ENCODE data around the gene GIT1.

Gene GIT1

DNA sequence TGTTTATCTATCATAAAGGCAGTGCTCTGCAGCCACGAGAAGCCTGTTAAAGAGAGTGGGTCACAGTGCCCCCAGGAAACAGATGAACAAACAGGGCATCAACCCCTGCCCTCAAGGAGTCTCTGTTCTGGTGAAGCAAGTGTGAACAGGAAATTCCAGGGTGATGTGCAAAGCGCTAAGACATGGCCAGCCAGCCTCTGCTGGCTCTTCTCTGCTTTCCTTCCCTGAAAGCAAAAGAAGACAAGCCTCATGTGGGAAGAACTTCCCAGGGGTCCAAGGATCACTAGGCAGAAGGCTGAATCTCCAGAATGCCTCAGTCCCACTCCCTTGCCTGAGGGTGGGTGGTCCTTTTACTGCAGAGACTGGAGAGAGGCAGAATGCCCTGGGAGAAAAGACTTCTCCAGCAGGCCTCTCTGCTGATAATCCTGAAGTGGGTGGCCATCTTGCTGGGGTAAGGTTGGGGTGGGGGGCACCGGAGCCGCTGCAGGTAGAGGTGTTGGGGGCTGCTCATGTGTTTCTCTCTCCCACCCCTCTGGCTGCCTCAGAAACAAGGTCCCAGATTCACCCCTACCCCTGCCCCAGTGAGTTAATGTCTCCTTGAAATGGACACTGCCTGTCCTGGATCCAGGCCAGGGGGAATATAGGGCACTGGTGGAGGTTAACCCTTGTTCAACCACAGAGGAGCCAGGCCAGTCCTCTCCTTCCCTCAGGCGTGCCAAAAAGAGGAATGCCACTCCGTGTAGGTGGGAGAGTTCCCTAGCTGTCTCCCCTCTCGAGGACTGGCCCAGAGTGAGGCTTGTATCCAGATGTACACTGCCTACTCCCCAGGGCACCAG, 5.9 kb upstream of the GIT1 start:
- peaks cover 6% of the 10 kb centered on the region for H3K36me3 Mint-ChIP-seq (ENCODE audit: insufficient read depth)
- no peak for ATAC-seq (replicated peaks)
- H3K4me3 Mint-ChIP-seq: no peak overlapping the region
- H3K9me3 Mint-ChIP-seq: no peaks in the 10 kb centered on the region
- DNase-seq: no peak
- H3K27ac Mint-ChIP-seq: no peak overlapping the region
- peaks cover 7 to 25% of the 10 kb centered on the region in 2 donors for H3K4me1 Mint-ChIP-seq (ENCODE audit: low read depth in 2 of 2)
- H3K27me3 Mint-ChIP-seq: no peaks in the 10 kb centered on the region

DNA sequence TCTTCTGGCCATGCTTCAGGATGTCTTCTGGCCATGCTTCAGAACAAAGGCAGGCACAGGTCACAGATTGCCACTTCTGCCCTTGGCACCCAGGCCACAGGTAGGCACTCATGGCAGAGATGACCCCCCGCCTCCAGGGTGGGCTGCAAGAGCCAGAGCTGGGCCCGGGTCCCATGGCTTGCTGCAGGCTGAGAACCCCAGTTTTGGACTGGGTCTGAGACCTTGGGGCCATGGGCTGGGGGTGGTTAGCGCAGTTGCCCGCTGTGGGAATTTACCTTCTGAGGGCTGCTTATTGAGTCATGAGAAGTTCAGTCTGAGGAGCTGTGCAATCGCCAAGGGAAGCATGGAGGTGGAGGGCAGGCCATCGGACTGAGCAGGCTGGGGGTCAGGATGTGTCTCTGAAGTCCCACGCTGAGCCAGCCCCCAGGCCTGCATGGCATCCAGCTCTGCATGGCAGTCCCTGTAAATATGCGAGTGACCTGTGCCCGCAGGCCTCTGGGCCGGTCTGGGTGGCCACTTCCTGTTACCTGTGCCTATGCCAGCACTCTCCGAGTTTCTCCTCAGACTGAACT, 5.2 kb upstream of the GIT1 start:
- Mint-ChIP-seq H3K36me3 (ENCODE audit: insufficient read depth) (peaks cover under 1% of the 10 kb centered on the region), H3K4me3 (peak overlapping the region; percentile 65 to 74), H3K9me3 (no peaks in the 10 kb centered on the region), H3K27me3 (no peaks in the 10 kb centered on the region), H3K4me1 (ENCODE audit: low read depth in 2 of 2) (peaks cover 13 to 30% of the 10 kb centered on the region in 2 donors), H3K27ac (no peak overlapping the region)
- no peak for ATAC-seq (replicated peaks)
- no peak for DNase-seq

DNA sequence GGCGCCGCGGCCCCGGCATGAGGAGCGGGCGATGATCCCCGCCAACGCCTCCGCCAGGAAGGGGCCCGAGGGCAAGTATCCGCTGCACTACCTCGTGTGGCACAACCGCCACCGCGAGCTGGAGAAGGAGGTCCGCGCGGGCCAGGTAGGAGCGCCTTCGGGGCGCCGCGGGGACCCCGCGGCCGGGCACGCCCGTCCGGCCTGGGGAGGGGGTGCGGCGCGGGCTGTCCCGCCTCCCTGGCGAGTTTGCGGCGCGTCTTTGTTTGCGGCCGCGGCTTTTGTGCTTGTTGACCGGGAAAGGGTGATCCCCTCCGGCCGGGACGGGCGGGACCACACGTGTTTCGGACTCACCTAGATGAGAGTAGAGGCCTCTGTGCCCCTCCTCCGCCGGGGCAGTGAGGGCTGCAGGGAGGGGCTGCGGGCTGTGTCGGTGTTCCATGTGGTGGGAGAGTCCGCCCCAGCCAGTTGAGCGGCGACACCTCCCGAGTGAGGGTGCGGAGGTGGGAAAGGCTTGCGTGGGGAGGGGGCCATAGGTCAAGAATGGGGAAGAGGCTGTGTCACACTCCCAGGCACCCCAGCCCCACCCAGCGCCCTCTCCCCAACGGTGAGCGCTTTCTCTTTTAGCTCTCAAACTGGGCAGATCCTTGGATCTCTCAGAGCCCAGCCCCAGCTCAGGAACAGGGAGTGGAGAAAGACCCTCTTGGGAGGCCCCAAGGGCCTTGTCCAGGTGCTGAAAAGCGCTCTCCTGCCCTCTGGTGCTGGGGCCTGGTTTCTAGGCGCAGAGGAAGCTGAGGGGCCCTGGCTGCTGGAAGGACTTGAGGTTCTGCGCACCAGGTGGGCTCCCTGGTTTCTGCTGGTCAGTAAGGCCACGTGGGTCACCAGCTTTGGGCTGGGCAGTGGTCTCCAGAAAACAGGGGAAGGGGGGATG, 4.4 kb upstream of the GIT1 start:
- no peaks in the 10 kb centered on the region for H3K27me3 Mint-ChIP-seq
- DNase-seq: no peak
- H3K27ac Mint-ChIP-seq: no peak overlapping the region
- peak overlapping the region; percentile 65 to 74 for H3K4me3 Mint-ChIP-seq
- H3K36me3 Mint-ChIP-seq (ENCODE audit: insufficient read depth): no peaks in the 10 kb centered on the region
- no peak for ATAC-seq (replicated peaks)
- H3K9me3 Mint-ChIP-seq: no peaks in the 10 kb centered on the region
- H3K4me1 Mint-ChIP-seq (ENCODE audit: low read depth in 2 of 2): peaks cover 13 to 30% of the 10 kb centered on the region in 2 donors

DNA sequence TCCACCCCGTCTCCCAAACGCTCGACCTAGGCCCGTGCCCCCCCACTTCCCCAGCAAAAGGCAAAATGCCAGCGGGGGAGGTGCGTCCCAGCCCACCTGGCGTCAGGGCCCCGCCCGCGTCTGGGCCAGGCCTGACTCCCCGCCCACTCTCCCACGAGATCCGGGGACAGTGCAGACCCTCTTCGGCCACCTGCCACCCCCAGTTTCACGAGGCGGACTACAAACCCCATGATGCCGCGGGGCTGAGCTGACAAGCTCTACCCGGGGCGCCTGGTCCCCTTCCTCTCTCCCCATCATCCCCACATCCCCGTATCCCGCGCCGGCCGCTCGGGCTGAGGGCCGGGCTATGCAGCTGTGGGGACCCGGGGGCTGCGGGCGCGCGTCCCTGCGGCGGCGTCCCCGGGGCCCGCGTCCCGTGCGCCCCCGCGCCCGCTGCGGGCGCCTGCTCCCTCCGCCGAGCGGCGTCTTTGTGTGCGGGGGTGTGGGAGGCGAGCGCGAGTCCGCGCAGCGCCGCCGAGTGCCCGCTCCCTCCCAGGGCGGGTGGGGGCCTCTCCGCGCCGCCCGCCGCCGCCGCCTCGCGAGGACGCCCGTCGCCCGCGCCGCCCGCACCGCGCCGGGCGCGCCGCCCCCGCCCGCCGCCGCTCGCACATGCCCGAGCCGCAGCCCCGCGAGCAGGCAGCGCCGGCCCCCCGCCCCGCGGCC, 3.6 kb upstream of the GIT1 start, which contains the start of gene ANKRD13B:
TSS of gene ANKRD13B (plus strand) at position 283 of the 702 bp plus-strand sequence. CDS start 490 bp downstream, outside the sequence.
- H3K4me1 Mint-ChIP-seq (ENCODE audit: low read depth in 2 of 2): peaks cover 19 to 36% of the 10 kb centered on the region in 2 donors
- no peak for DNase-seq
- peak; percentile 10 for ATAC-seq (replicated peaks)
- H3K9me3 Mint-ChIP-seq: no peaks in the 10 kb centered on the region
- H3K36me3 Mint-ChIP-seq (ENCODE audit: insufficient read depth): peaks cover 4% of the 10 kb centered on the region
- H3K27me3 Mint-ChIP-seq: no peaks in the 10 kb centered on the region
- no peak within 1 kb of the TSS for H3K27ac Mint-ChIP-seq
- H3K4me3 Mint-ChIP-seq: peak within 1 kb of the TSS; percentile 79 to 80

DNA sequence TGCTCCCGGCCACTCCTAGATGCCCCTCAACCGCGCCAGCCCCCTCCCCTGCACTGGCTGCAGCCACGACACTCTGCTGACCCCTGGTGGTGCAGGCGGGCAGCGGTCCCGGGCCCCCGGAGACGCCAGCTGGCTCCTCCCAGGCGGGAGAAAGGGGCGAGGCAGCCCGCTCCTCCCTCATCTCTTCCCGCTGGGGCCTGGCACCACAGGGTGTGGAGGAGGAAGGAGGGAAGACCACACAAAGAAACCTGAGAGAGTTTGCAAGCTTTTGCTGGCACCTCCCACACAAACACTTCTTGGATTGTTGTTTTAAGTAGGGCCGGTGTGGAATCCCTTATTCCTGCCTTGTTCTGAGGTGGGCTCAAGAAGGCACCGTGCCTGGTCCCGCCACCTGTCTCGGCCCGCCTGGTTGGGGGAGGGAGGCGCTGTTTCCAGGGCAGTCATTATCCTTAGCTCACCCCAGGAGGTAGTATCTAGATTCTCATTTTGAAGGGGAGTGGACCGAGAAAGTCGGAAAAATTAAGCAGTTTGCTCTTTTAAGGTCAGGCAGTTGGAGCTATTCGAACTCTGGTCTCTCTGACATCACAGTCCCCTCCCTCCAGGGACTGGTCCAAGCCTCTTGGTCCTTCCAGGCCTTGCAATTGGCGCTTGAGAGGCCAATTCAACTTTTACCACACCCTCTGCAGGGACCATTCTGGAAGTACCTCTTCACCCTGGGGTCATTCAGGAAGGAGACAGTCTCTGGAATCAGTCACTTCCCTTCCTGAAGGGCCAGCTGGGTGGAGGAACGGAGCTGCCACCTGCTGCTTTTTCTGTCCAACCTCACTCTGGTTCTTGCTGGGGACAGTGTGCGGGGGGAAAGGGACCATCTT, 2.5 kb upstream of the GIT1 start:
- Mint-ChIP-seq H3K4me3 (peak overlapping the region; percentile 79 to 80), H3K4me1 (ENCODE audit: low read depth in 2 of 2) (peaks cover 27 to 46% of the 10 kb centered on the region in 2 donors), H3K27ac (no peak overlapping the region), H3K9me3 (no peaks in the 10 kb centered on the region), H3K27me3 (no peaks in the 10 kb centered on the region), H3K36me3 (ENCODE audit: insufficient read depth) (peaks cover 4% of the 10 kb centered on the region)
- ATAC-seq (replicated peaks) (peak; percentile 29), DNase-seq (peak; percentile 67 to 75 (median 71))

DNA sequence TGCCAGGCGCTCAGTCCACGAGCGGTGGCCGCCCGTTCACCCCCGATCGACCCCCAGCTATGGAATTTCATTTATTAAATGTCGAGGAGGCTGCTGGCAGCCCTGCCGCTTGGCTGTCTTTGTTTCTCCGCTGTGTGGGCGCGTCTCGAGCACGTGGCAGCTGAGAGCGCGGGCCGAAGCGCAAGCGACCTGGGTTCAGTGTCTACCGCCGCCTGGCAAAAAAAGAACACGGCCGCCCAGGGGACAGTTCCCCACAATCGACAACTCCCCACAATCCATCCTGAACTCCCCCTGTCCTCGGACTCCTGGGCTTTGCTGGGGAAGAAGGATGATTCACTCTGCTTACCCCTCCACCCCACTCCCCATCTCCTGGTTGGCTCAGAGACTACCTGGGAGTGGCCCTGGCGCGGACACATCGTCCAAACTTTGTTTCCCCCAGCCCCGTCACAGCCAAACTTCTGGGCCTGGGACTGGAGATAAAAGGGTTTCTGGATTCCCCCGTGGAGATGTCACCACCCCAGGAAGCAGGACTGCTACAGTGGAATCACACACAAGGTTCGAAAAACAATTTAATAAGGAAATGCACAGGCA, 1.8 kb upstream of the GIT1 start:
- DNase-seq: no peak
- H3K9me3 Mint-ChIP-seq: no peaks in the 10 kb centered on the region
- peak overlapping the region; percentile 79 to 80 for H3K4me3 Mint-ChIP-seq
- H3K27me3 Mint-ChIP-seq: no peaks in the 10 kb centered on the region
- peaks cover 4% of the 10 kb centered on the region for H3K36me3 Mint-ChIP-seq (ENCODE audit: insufficient read depth)
- peaks cover 33 to 51% of the 10 kb centered on the region in 2 donors for H3K4me1 Mint-ChIP-seq (ENCODE audit: low read depth in 2 of 2)
- no peak for ATAC-seq (replicated peaks)
- no peak overlapping the region for H3K27ac Mint-ChIP-seq

DNA sequence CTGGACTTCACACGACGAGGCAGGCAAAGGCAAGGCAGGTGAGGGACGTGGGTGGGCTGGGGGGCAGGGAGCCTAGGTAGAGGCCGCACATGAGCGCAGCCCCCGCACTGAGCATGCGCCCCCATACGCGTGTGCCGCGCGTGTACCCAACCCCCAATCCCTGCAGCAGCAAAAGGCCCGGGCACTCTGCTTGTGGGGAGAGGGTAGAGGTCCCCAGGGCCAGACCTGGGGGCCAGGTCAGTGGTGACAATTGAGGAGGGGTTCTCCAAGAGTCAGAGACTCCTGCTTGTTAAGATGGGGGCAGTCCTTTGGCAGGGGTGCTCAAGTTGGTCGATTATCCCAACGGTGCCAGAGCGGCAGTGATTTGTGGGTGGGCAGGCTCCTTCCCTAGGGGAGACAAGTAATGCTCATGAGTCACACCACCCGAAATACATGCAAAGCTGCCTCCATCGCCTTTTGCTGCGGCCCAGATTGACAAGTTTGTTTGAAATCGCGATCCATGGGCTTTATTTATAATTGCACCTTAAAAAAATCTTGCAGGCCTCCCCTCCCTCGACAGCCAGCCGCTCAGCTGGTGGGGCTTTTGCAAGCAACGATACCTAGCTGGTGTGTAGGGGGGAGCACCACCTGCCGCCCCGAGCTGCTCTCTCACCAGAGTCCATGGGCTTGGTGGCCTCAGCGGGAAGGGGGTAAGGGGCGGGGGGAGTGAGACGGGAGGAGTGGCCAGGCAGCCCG, 1.1 kb upstream of the GIT1 start:
- Mint-ChIP-seq H3K9me3 (no peaks in the 10 kb centered on the region), H3K4me1 (ENCODE audit: low read depth in 2 of 2) (peaks cover 40 to 54% of the 10 kb centered on the region in 2 donors), H3K36me3 (ENCODE audit: insufficient read depth) (peaks cover 8% of the 10 kb centered on the region), H3K27ac (peak overlapping the region in 1 of 2 donors; percentile 55), H3K27me3 (no peaks in the 10 kb centered on the region), H3K4me3 (peak overlapping the region; percentile 79 to 80)
- no peak for ATAC-seq (replicated peaks)
- no peak for DNase-seq

DNA sequence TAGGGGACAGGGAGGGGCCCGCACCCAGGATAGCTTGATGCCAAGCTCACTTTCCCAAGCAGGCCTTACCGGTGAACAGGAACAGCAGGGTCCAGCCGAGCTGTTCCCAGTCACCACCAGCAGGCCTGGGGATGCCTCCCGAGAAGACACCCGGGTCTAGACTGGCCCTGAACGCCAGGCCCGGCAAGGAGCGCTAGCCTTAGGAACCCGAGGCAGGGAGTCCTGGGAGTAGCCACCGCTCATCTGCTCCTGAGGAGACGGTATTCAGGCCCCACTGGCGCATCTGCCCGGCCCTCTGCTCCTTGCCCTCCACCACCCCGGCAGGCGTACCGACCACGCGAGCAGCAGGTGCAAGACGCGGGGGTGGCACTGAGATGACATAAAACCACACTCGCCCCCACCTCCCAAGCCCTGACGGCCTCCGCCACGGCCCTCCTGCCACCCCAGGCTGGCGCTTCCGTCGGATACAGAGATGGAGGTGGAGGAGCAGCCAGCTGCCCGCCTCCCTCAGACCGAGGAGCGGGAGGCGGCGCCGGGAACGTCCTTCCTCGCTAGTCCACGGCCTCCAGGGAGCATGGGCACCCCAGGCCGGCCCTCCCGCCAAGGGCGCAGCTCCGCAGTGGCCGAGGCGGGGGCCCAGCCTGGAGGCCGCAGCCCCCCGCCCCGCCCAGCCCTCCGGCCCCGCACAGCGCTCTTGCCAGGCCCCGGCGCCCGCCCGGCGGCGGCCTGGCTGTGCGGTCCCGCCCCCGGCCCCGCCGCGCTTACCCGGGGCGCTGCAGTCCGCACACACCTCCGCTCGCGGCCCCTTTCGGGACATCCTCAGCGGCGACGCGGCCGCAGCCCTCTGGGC, 661 bp downstream of the GIT1 start:
- H3K36me3 Mint-ChIP-seq (ENCODE audit: insufficient read depth): peaks cover 8% of the 10 kb centered on the region
- no peaks in the 10 kb centered on the region for H3K27me3 Mint-ChIP-seq
- peak; percentile 53 to 66 (median 62) for DNase-seq
- peak; percentile 56 for ATAC-seq (replicated peaks)
- H3K4me3 Mint-ChIP-seq: peak overlapping the region; percentile 88 to 93
- no peaks in the 10 kb centered on the region for H3K9me3 Mint-ChIP-seq
- peaks cover 47 to 62% of the 10 kb centered on the region in 2 donors for H3K4me1 Mint-ChIP-seq (ENCODE audit: low read depth in 2 of 2)
- H3K27ac Mint-ChIP-seq: peak overlapping the region; percentile 86 to 89

DNA sequence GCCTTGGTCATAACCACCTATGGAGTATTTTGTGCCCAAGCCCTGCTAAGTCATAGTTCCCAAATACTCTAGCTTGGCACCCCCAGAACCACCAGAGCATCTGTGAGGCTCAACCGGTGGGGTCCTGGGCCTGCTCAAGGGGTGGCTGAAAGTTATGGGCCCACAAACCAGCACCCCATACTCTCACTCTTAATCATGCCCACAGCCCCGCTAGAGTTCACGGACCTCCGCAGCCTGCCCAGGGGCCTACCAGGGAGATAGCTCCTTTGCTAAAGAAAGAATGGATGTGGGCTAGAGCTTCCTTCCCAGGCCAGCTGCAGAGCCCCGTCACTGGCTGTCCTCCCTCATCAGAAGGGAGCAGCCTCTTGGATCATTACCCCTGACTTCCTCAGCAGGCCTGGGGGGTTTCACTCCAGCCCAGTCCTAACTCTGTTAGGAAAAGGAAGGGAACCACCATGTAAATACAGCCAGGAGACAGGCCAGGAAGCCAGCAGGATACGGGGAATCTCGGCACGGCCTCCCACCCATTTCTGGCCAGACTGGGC, 1.4 kb downstream of the GIT1 start:
- no peak for ATAC-seq (replicated peaks)
- peaks cover 45 to 60% of the 10 kb centered on the region in 2 donors for H3K4me1 Mint-ChIP-seq (ENCODE audit: low read depth in 2 of 2)
- H3K27me3 Mint-ChIP-seq: no peaks in the 10 kb centered on the region
- peak overlapping the region; percentile 86 to 89 for H3K27ac Mint-ChIP-seq
- peaks cover 8% of the 10 kb centered on the region for H3K36me3 Mint-ChIP-seq (ENCODE audit: insufficient read depth)
- H3K9me3 Mint-ChIP-seq: no peaks in the 10 kb centered on the region
- DNase-seq: no peak
- H3K4me3 Mint-ChIP-seq: peak overlapping the region; percentile 88 to 93

DNA sequence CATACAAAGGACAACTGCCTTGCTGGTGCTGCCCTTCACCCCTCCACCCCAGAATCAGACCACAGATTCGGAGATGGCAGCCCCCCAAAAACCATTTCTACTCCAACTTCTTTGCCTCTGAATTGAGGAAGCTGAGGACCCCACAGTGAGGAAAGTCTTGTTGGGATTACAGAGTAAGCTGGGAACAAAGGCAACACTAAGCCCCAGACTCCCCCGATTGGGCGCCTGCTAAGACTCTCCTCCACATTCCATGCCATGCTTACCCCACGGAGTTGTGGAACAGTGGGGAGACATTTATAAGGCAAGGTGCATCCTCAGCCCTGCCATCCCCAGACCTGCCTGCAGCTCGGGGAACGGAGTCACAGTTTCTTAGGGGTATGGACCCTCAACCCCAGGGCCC, 1.9 kb downstream of the GIT1 start:
- no peak for ATAC-seq (replicated peaks)
- H3K4me3 Mint-ChIP-seq: peak overlapping the region; percentile 88 to 93
- no peaks in the 10 kb centered on the region for H3K9me3 Mint-ChIP-seq
- H3K27me3 Mint-ChIP-seq: no peaks in the 10 kb centered on the region
- peaks cover 45 to 59% of the 10 kb centered on the region in 2 donors for H3K4me1 Mint-ChIP-seq (ENCODE audit: low read depth in 2 of 2)
- peaks cover 8% of the 10 kb centered on the region for H3K36me3 Mint-ChIP-seq (ENCODE audit: insufficient read depth)
- peak overlapping the region; percentile 86 to 89 for H3K27ac Mint-ChIP-seq
- no peak for DNase-seq
